ENCODE measurements around the gene ASIC2. TPM values are rescaled to one million over a fixed set of nuclear protein-coding genes. Genes with fewer than 3 reads are reported as not detected.

Gene ASIC2
- total RNA-seq, 4 donors from 2014 or later, result 0.80 to 1.8 (median 1.4) TPM; not detected in 1

- no peak for TF ChIP-seq POLR2A (IDR thresholded peaks at IDR 0.05)
- no peak for TF ChIP-seq CTCF (IDR thresholded peaks at IDR 0.05)
These were observed 167.0 kb downstream of the ASIC2 start for GRCh38 chr17:33126086-33126485.

GRCh38 chr17:33125552-33125950, 167.5 kb downstream of the ASIC2 start:
- Histone ChIP-seq H3K4me1 (no peaks in the 10 kb centered on the region), H3K36me3 (no peaks in the 10 kb centered on the region), H3K27me3 (no peaks in the 10 kb centered on the region), H3K4me3 (no peak overlapping the region), H3K27ac (no peak overlapping the region), H3K9me3 (no peaks in the 10 kb centered on the region)
- no peak for DNase-seq
- TF ChIP-seq CTCF (IDR thresholded peaks at IDR 0.05), result no peak
- no peak for TF ChIP-seq POLR2A (IDR thresholded peaks at IDR 0.05)

More at GRCh38 chr17:33126086-33126485, 167.0 kb downstream of the ASIC2 start:
- DNase-seq, result no peak
- Histone ChIP-seq H3K27me3 (no peaks in the 10 kb centered on the region), H3K27ac (no peak overlapping the region), H3K9me3 (no peaks in the 10 kb centered on the region), H3K36me3 (no peaks in the 10 kb centered on the region), H3K4me1 (no peaks in the 10 kb centered on the region), H3K4me3 (no peak overlapping the region)

GRCh38 chr17:33124871-33125551, 168.1 kb downstream of the ASIC2 start:
- H3K36me3 ChIP-seq, result no peaks in the 10 kb centered on the region
- DNase-seq, result no peak
- no peak overlapping the region for H3K4me3 ChIP-seq
- no peaks in the 10 kb centered on the region for H3K27me3 ChIP-seq
- no peaks in the 10 kb centered on the region for H3K4me1 ChIP-seq
- TF ChIP-seq CTCF (IDR thresholded peaks at IDR 0.05) (no peak), POLR2A (IDR thresholded peaks at IDR 0.05) (no peak)
- H3K9me3 ChIP-seq, result no peaks in the 10 kb centered on the region
- no peak overlapping the region for H3K27ac ChIP-seq

- H3K4me1 ChIP-seq, result no peaks in the 10 kb centered on the region
- no peak overlapping the region for H3K27ac ChIP-seq
- DNase-seq, result no peak
- TF ChIP-seq POLR2A (IDR thresholded peaks at IDR 0.05) (no peak), CTCF (IDR thresholded peaks at IDR 0.05) (no peak)
- no peaks in the 10 kb centered on the region for H3K9me3 ChIP-seq
- no peak overlapping the region for H3K4me3 ChIP-seq
- H3K36me3 ChIP-seq, result no peaks in the 10 kb centered on the region
- no peaks in the 10 kb centered on the region for H3K27me3 ChIP-seq
These were observed 168.9 kb downstream of the ASIC2 start for GRCh38 chr17:33124185-33124584.

- Histone ChIP-seq H3K4me3 (no peak overlapping the region), H3K27me3 (no peaks in the 10 kb centered on the region), H3K4me1 (no peaks in the 10 kb centered on the region), H3K36me3 (no peaks in the 10 kb centered on the region), H3K9me3 (no peaks in the 10 kb centered on the region), H3K27ac (no peak overlapping the region)
- DNase-seq, result no peak
- no peak for TF ChIP-seq CTCF (IDR thresholded peaks at IDR 0.05)
These were observed 171.3 kb downstream of the ASIC2 start for GRCh38 chr17:33121756-33122155.

GRCh38 chr17:33121272-33121671, 171.8 kb downstream of the ASIC2 start:
- no peak overlapping the region for H3K4me3 ChIP-seq
- H3K36me3 ChIP-seq, result no peaks in the 10 kb centered on the region
- DNase-seq, result no peak
- no peak for TF ChIP-seq CTCF (IDR thresholded peaks at IDR 0.05)
- TF ChIP-seq POLR2A (IDR thresholded peaks at IDR 0.05), result no peak
- H3K27me3 ChIP-seq, result no peaks in the 10 kb centered on the region
- no peaks in the 10 kb centered on the region for H3K9me3 ChIP-seq
- H3K4me1 ChIP-seq, result no peaks in the 10 kb centered on the region
- H3K27ac ChIP-seq, result no peak overlapping the region
